Ovary (tissue), 3 donors: ENCODE measurements around the gene CNGA3.

Source experiments
- EP300 ChIP-seq: sonication (generic); formaldehyde crosslinking; IDR thresholded peaks from one replicate; pipeline ENCODE4 v1.6.1; 2017; ENCODE audit warnings: antibody characterized with exemption
- POLR2A ChIP-seq: fragments of 450-650 bp; IDR thresholded peaks from one replicate; pipeline ENCODE4 v1.6.1; 2017; ENCODE audit warnings: antibody characterized with exemption, mild to moderate bottlenecking, moderate library complexity
- TF ChIP-seq, protein P1 (sequence below), 3 donors: fragments of 450-650 bp in 2 of 3; fragments of 200-600 bp in 1 of 3; IDR thresholded peaks; one replicate each; pipeline versions ENCODE4 v1.5.1 to v1.8.0; 2016 to 2022; ENCODE audit warnings: antibody characterized with exemption in 3 of 3, mild to moderate bottlenecking in 1 of 3
- donor health status: DM: no; HTN: no; CAD: no.

DNA sequence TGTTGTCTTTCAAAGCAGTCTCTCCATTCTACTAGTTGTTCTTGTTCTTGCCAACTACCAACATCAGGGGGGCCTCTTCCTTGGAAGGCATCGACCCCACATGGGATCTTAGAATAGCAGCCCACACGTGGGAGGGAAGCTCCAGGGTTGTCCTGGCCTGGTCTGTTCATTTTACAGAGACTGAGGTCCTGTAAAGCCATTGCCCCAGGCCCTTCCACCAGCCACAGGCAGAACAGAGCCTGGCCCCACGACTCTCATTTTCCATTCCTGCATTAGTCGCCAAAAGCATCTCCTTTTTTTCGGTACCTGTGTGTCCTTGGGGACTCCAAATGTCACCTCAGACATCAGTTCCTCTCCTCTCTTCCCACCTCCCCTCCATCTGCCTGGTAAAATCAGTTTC lies 28.0 kb downstream of the CNGA3 start:
- TF ChIP-seq, protein P1, sequence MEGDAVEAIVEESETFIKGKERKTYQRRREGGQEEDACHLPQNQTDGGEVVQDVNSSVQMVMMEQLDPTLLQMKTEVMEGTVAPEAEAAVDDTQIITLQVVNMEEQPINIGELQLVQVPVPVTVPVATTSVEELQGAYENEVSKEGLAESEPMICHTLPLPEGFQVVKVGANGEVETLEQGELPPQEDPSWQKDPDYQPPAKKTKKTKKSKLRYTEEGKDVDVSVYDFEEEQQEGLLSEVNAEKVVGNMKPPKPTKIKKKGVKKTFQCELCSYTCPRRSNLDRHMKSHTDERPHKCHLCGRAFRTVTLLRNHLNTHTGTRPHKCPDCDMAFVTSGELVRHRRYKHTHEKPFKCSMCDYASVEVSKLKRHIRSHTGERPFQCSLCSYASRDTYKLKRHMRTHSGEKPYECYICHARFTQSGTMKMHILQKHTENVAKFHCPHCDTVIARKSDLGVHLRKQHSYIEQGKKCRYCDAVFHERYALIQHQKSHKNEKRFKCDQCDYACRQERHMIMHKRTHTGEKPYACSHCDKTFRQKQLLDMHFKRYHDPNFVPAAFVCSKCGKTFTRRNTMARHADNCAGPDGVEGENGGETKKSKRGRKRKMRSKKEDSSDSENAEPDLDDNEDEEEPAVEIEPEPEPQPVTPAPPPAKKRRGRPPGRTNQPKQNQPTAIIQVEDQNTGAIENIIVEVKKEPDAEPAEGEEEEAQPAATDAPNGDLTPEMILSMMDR (IDR thresholded peaks at IDR 0.05) = no peak
- TF ChIP-seq POLR2A = no peak
- no peak for TF ChIP-seq EP300
